K562 (cell line): ENCODE measurements around the gene RBKS. TPM values are rescaled to one million over a fixed set of nuclear protein-coding genes. Genes with fewer than 3 reads are reported as not detected.
A peak's percentile ranks its signal among the peaks of the same experiment; 100 is the strongest.

Experiments used
- CC2D1A ChIP-seq: fragments of 450-650 bp; IDR thresholded peaks from 2 replicates; pipeline ENCODE4 v1.6.1; 2017; ENCODE audit warnings: mild to moderate bottlenecking
- CCNT2 ChIP-seq: IDR thresholded peaks from 2 replicates; pipeline ENCODE4 v1.6.1; 2011; ENCODE audit warnings: borderline replicate concordance, low read depth, mild to moderate bottlenecking, moderate library complexity, mixed read lengths, low read length; ENCODE audit not compliant: insufficient read length; ENCODE audit errors: extremely low read depth
- ELK3 ChIP-seq: fragments of 450-650 bp; formaldehyde crosslinking; IDR thresholded peaks from 2 replicates; pipeline ENCODE4 v1.4.0; 2020; ENCODE audit warnings: mild to moderate bottlenecking
- MCM7 ChIP-seq, 2 experiments: fragments of 450-650 bp; IDR thresholded peaks; 2 replicates each; pipeline ENCODE4 v1.6.1; 2016 to 2018
- MLLT1 ChIP-seq, 2 experiments: fragments of 450-650 bp; IDR thresholded peaks; 2 replicates each; pipeline ENCODE4 v1.6.1; 2016
- MTA2 ChIP-seq: fragments of 450-650 bp; IDR thresholded peaks from 2 replicates; pipeline ENCODE4 v1.6.1; 2016; ENCODE audit warnings: low read depth
- NR4A1 ChIP-seq, 2 experiments: fragments of 250-450 bp in 1 of 2; fragments of 450-650 bp in 1 of 2; sonication (Bioruptor Pico) in 1 of 2; IDR thresholded peaks; 2 replicates each; pipeline versions ENCODE4 v1.4.0 to v1.6.1; 2016 to 2020; ENCODE audit warnings: mild to moderate bottlenecking in 2 of 2, missing compliant biosample characterization in 1 of 2, missing genetic modification characterization in 1 of 2, moderate library complexity in 1 of 2
- PHF20 ChIP-seq: fragments of 450-650 bp; IDR thresholded peaks from 2 replicates; pipeline ENCODE4 v1.6.1; 2018; ENCODE audit not compliant: partially characterized antibody
- RBBP5 ChIP-seq: fragments of 200-600 bp; sonication (generic); IDR thresholded peaks from 2 replicates; pipeline ENCODE4 v1.6.1; 2012; ENCODE audit warnings: borderline replicate concordance, mild to moderate bottlenecking, low read length, control low read depth, inconsistent platforms; ENCODE audit not compliant: insufficient read depth, poor library complexity, severe bottlenecking
- RBM15 ChIP-seq: fragments of 200-400 bp; formaldehyde crosslinking; IDR thresholded peaks from 2 replicates; pipeline ENCODE4 v1.6.1; 2018; ENCODE audit warnings: mild to moderate bottlenecking, low read length, moderate library complexity; ENCODE audit not compliant: insufficient read depth
- RBM25 ChIP-seq: fragments of 200-400 bp; formaldehyde crosslinking; IDR thresholded peaks from 2 replicates; pipeline ENCODE4 v1.6.1; 2018; ENCODE audit warnings: low read length, low read depth, moderate library complexity; ENCODE audit not compliant: severe bottlenecking
- TAF1 ChIP-seq: IDR thresholded peaks from 2 replicates; pipeline ENCODE4 v1.6.1; 2011; ENCODE audit warnings: mild to moderate bottlenecking, low read length, moderate library complexity; ENCODE audit not compliant: insufficient read depth, control insufficient read depth, severe bottlenecking; ENCODE audit errors: extremely low read depth
- ZBTB43 ChIP-seq: sonication (generic); formaldehyde crosslinking; IDR thresholded peaks from 2 replicates; pipeline ENCODE4 v1.8.0; 2023; ENCODE audit warnings: mild to moderate bottlenecking, missing genetic modification reagents
- ZBTB5 ChIP-seq: fragments of 450-650 bp; IDR thresholded peaks from 2 replicates; pipeline ENCODE4 v1.6.1; 2017; ENCODE audit warnings: antibody characterized with exemption
- ZFP30 ChIP-seq: fragments of 250-450 bp; sonication (Bioruptor Pico); IDR thresholded peaks from 2 replicates; pipeline ENCODE4 v1.8.0; 2022; ENCODE audit warnings: moderate library complexity, mild to moderate bottlenecking, inconsistent platforms, borderline replicate concordance
- ZNF395 ChIP-seq: fragments of 200-800 bp; sonication (Bioruptor generic); IDR thresholded peaks from 2 replicates; pipeline ENCODE4 v1.6.1; 2017; ENCODE audit warnings: missing genetic modification characterization, missing compliant biosample characterization
- ZNF561 ChIP-seq: fragments of 450-650 bp; formaldehyde crosslinking; conservative IDR thresholded peaks from 2 replicates; pipeline ENCODE4 v1.4.0; 2020; ENCODE audit warnings: mild to moderate bottlenecking, moderate library complexity
- ZNF668 ChIP-seq: fragments of 250-450 bp; sonication (Bioruptor Pico); IDR thresholded peaks from 2 replicates; pipeline ENCODE4 v1.8.0; 2022; ENCODE audit warnings: mild to moderate bottlenecking, inconsistent platforms
- polyA plus RNA-seq, 8 experiments: library from polyadenylated mRNA; depleted of rRNA in 4 of 8; stranded (reverse) in 5 of 8; unstranded in 3 of 8; fragments of >200 nt; fragmentation: Nextera tagmentation in 2 of 8; fragmentation: Illumina TruSeq in 1 of 8; extraction: Ambion mirVana in 2 of 8; extraction: Trizol in 1 of 8; gene quantifications; 2 replicates each; pipeline versions ENCODE4 v1.2.1 to v1.2.3, GENCODE V29; 2011 to 2014; ENCODE audit warnings: inconsistent platforms in 1 of 8, missing spikeins in 1 of 8
- total RNA-seq, 7 experiments: library from RNA; depleted of rRNA in 6 of 7; stranded (reverse); fragments of >200 nt in 6 of 7; fragmentation: Illumina TruSeq in 2 of 7; extraction: Trizol in 2 of 7; gene quantifications; 2 replicates each; pipeline versions ENCODE4 v1.2.1 to v1.2.3, GENCODE V29; 2011 to 2021; ENCODE audit warnings: low replicate concordance in 1 of 7

RBKS gene
- total and polyA plus RNA-seq, 9 of the 15 experiments (the other 6 are each of a cell fraction or from before 2014, with no cell fraction given), result 0.06 to 0.39 (median 0.19) TPM

- TF ChIP-seq ELK3 (CRISPR knock-in tag) (no peak), ZNF395 (no peak; the same call in 1 of the 2 replicates), MTA2 (peak; percentile 70), ZFP30 (CRISPR knock-in tag) (no peak), CC2D1A (no peak; the same call in 1 of the 2 replicates), NR4A1 (CRISPR knock-in tag; IDR thresholded peaks at IDR 0.05) (no peak), NR4A1 (tag; IDR thresholded peaks at IDR 0.05) (no peak), ZNF668 (CRISPR knock-in tag) (no peak), TAF1 (no peak), CCNT2 (peak; percentile 76), RBM25 (no peak), PHF20 (peak; percentile 79), MLLT1 (IDR thresholded peaks at IDR 0.05) (0 out of 4 replicates have a peak, but pooled peaks of 1 of the 2 experiments have one; percentile 24), ZBTB43 (CRISPR knock-in tag) (no peak), ZNF561 (CRISPR knock-in tag) (no peak), RBBP5 (peak; percentile 99), ZBTB5 (no peak), MCM7 (IDR thresholded peaks at IDR 0.05) (no peak), RBM15 (no peak)
These were observed at the start of gene RBKS, which contains the start of gene BABAM2 (continued) for GRCh38 chr2:27890146-27890923.
